GM19463 (cell line): ENCODE data around the gene SLC7A1.

ENCODE experiments used
- ATAC-seq: cut with Tn5 transposase; IDR thresholded peaks from one replicate; pipeline ENCODE4 v1.9.1; 2021; ENCODE audit warnings: mild to moderate bottlenecking, moderate library complexity; ENCODE audit not compliant: unreplicated experiment

SLC7A1 gene

GRCh38 chr13:29583073-29583785 is 12.3 kb downstream of the SLC7A1 start:
- ATAC-seq: no peak

GRCh38 chr13:29582171-29582570 is 13.3 kb downstream of the SLC7A1 start:
- no peak for ATAC-seq

- no peak for ATAC-seq
Measured at GRCh38 chr13:29581666-29582065, 13.8 kb downstream of the SLC7A1 start.

- ATAC-seq: no peak
Measured at GRCh38 chr13:29579094-29579493, 16.4 kb downstream of the SLC7A1 start.

- ATAC-seq: no peak
Measured at GRCh38 chr13:29578300-29579085, 17.0 kb downstream of the SLC7A1 start.

- ATAC-seq: no peak
Measured at GRCh38 chr13:29577136-29578051, 18.1 kb downstream of the SLC7A1 start.

- no peak for ATAC-seq
Measured at GRCh38 chr13:29576581-29576980, 18.9 kb downstream of the SLC7A1 start.

GRCh38 chr13:29575098-29575497 is 20.4 kb downstream of the SLC7A1 start:
- no peak for ATAC-seq

GRCh38 chr13:29573190-29573589 is 22.3 kb downstream of the SLC7A1 start:
- peak; percentile 66 for ATAC-seq

- no peak for ATAC-seq
Measured at GRCh38 chr13:29572575-29572974, 22.9 kb downstream of the SLC7A1 start.

GRCh38 chr13:29571876-29572570 is 23.5 kb downstream of the SLC7A1 start:
- no peak for ATAC-seq

GRCh38 chr13:29570051-29570654 is 25.3 kb downstream of the SLC7A1 start:
- no peak for ATAC-seq

- ATAC-seq: no peak
Measured at GRCh38 chr13:29569253-29570050, 26.0 kb downstream of the SLC7A1 start.

- no peak for ATAC-seq
Measured at GRCh38 chr13:29568731-29569130, 26.8 kb downstream of the SLC7A1 start.

GRCh38 chr13:29567411-29567810 is 28.1 kb downstream of the SLC7A1 start:
- no peak for ATAC-seq

GRCh38 chr13:29566206-29566605 is 29.3 kb downstream of the SLC7A1 start:
- no peak for ATAC-seq

GRCh38 chr13:29564818-29565217 is 30.7 kb downstream of the SLC7A1 start:
- no peak for ATAC-seq

- no peak for ATAC-seq
Measured at GRCh38 chr13:29564373-29564772, 31.1 kb downstream of the SLC7A1 start.

- no peak for ATAC-seq
Measured at GRCh38 chr13:29563941-29564340, 31.5 kb downstream of the SLC7A1 start.
